WI38 (cell line): ENCODE results near the gene AVEN.

Source experiments
- H3K4me3 ChIP-seq: 2 replicates; pipeline ENCODE4 v1.5.1; 2011; ENCODE audit warnings: low read depth, mild to moderate bottlenecking, control low read depth, low read length
- CTCF ChIP-seq: IDR thresholded peaks from 2 replicates; pipeline ENCODE4 v1.5.1; 2012; ENCODE audit warnings: low read depth, mild to moderate bottlenecking, control low read depth, low read length

AVEN gene

DNA sequence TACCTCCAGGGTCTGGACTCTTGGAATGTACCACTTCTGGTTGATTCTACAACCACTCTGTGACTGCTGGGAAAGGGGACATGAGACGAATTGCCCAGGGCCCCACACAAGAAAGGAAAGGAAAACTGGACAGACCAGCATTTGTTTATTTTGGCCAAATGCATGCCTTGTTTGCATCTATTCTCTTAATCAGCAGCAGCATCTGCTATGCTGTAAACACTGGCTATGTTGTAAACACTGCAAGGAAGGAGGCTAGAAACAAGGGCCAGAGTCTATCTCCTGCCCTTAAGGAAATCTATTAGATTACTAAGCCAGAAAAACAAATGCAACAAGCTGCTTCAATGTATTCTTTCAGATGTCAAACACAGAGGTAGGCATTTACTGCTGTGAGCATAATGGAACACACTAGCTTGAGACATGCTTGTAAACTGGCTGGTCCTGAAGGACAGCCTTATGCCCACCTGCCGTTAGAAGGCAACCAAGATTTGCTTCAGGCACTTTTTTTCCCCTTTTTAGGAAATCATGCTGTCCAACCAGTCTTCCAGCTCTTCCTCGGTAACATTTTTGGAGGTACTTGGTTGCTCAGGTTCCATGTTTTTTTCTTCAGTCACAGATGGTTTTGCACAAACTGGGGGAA, 172.8 kb downstream of the AVEN start:
- no peak for TF ChIP-seq CTCF
- no peak overlapping the region for H3K4me3 ChIP-seq

- H3K4me3 ChIP-seq: no peak overlapping the region
- TF ChIP-seq CTCF: no peak
Observed at GRCh38 chr15:33865416-33865815, 173.6 kb downstream of the AVEN start.

GRCh38 chr15:33864360-33865075, 174.5 kb downstream of the AVEN start:
- H3K4me3 ChIP-seq: no peak overlapping the region
- no peak for TF ChIP-seq CTCF

DNA sequence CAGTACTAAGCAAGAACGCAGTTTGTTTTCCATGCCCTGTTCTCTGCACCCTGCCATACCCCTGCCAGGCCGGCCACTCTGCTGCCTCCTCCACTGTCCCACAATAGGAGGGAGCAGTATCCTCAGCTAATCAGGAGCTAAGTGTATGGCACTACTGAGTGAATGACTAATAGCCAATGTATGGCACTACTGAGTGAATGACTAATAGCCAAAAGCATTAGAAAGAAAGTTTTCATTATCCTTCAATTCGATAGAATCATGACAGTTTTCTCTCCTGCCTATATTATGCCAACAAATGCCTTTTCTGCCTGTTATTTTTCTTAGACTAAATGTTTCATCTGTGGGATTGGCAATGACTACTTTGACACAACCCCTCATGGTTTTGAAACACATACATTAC, 178.2 kb downstream of the AVEN start:
- H3K4me3 ChIP-seq: no peak overlapping the region
- no peak for TF ChIP-seq CTCF

DNA sequence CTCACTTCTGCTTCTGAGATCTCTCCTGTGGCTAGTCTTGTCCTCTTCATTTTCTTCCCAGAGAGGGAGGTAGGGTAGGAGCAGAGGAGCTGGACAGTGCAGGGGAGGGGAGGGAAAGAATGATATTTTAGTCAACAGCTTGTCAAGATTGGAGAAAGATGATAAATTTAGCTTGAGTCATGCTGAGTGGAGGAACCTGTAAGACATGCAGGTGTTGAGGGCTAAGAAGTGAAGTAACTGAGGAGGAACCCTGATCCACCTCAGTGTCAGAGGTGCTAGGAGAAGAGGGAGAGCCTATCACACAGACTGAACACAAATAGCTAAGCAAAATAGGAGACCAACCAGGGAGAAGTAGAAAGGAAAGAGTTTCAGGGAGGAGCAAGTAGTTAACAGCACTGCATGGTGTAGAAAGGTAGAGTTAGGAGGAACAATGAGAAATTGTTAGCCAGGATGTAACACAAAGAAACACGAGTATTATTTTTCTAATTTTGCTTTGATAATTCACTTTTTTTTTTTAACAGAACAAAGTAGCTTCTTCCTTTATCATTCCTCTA, 178.9 kb downstream of the AVEN start:
- H3K4me3 ChIP-seq: no peak overlapping the region
- no peak for TF ChIP-seq CTCF

GRCh38 chr15:33858836-33859235, 180.2 kb downstream of the AVEN start:
- no peak for TF ChIP-seq CTCF

GRCh38 chr15:33857726-33858125, 181.3 kb downstream of the AVEN start:
- H3K4me3 ChIP-seq: no peak overlapping the region

More at GRCh38 chr15:33858836-33859235, 180.2 kb downstream of the AVEN start:
- no peak overlapping the region for H3K4me3 ChIP-seq

More at GRCh38 chr15:33857726-33858125, 181.3 kb downstream of the AVEN start:
- TF ChIP-seq CTCF: no peak
